HUES48 (cell line): Measurements from ENCODE around the gene PRRX2.
"Not testable (repeated sequence)": the region's sequence is repeated elsewhere in the genome, so short reads cannot be mapped to it uniquely, and the experiment has no call there.

ENCODE experiments used
- H3K27ac ChIP-seq: one replicate; pipeline ENCODE4 v1.7.0; 2013; ENCODE audit warnings: low read depth, low read length, inconsistent platforms
- H3K27me3 ChIP-seq: 2 replicates; pipeline ENCODE4 v1.6.1; 2013; ENCODE audit warnings: mild to moderate bottlenecking, low read length; ENCODE audit not compliant: control insufficient read depth, insufficient read depth
- H3K36me3 ChIP-seq: 2 replicates; pipeline ENCODE4 v1.6.1; 2013; ENCODE audit warnings: low read length; ENCODE audit not compliant: control insufficient read depth, insufficient read depth
- H3K4me1 ChIP-seq: 2 replicates; pipeline ENCODE4 v1.6.1; 2013; ENCODE audit warnings: mild to moderate bottlenecking, low read length; ENCODE audit not compliant: control insufficient read depth, insufficient read depth
- H3K4me3 ChIP-seq: 2 replicates; pipeline ENCODE4 v1.5.1; 2013; ENCODE audit warnings: mild to moderate bottlenecking, low read depth, low read length
- H3K9ac ChIP-seq: 2 replicates; pipeline ENCODE4 v1.6.1; 2013; ENCODE audit warnings: mild to moderate bottlenecking, low read depth, low read length, moderate library complexity
- H3K9me3 ChIP-seq: 2 replicates; pipeline ENCODE4 v1.6.1; 2013; ENCODE audit warnings: low read length; ENCODE audit not compliant: control insufficient read depth, insufficient read depth

Gene PRRX2

DNA sequence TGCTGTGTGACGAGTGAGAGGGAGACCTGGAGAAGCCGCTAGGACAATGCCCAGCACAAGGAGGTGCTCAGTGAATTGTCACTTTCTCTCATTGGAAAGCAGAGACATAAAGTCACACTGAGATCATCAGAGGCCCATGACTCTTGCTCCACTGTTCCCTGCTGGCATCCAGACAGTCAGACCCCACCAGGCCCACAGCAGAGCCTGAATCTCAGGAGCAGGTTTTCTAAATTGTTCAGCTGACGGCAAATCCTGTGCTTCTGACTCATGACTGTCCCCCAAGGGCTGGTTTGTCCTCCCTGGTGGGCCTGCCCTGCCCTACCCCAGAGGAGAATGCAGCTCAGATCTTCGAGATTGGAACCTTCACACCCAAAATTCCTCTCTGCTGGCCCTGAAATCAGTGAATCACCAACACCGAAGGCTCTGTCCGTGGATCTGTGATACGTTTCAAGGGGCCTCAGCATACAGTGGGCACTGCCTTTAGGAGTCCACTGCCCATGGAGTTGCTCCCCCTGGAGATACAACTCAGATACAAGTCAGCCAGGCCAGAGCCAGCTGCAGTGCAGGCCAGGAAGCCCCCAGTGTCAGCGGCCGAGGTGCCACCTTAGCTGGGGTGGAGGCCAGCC is 84.7 kb downstream of the PRRX2 start:
- Histone ChIP-seq H3K4me1 (peaks cover 10% of the 10 kb centered on the region; the same call in 1 of the 2 replicates), H3K9ac (no peak overlapping the region), H3K9me3 (no peaks in the 10 kb centered on the region), H3K36me3 (no peaks in the 10 kb centered on the region), H3K4me3 (no peak overlapping the region), H3K27me3 (no peaks in the 10 kb centered on the region), H3K27ac (no peak overlapping the region)

DNA sequence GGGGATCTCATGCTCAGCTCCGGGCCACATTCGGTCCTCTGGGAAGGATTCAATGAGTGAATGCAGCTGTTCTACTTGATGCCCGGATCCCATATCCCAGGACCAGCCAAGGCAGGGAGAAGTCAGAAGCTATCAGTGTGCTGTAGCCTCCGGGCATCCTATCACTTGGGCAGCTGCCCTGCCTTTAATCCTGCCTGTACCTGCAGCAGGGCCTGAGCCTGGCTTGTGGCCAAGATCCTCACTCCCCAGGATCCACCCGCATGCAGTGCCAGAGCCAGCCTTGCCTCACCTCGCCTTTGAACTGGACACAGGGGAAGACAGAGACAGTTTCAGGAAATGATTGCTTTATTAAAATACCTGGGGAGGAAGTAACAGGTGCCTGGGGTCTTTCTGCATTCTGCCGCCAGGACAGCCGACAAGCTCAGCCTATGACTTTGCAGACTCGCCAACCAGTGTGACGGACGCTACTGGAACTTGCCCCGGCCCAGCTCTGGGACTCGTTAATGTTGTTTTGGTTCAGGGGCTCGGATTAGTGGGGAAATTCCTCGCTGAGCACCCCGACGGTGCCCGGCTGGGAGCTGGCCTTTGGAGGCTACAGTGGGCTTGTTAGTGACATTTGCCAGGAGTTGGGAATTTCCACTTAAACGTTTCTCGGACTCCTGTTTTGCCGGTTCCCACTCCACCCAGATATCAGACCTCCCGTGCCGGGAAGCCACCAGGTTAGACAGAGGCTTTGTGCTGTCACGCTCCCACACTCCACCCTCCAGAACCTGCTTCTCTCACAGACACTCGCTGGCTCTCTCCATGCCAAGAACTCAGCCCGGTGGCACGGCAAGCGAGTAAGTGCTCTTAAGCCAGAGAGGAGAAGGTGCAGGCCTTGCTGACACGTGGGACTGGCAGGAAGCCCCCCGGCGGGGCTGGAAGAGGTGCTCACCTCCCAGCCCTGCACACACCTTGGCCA is 86.7 kb downstream of the PRRX2 start:
- H3K4me1 ChIP-seq, result peaks cover 10% of the 10 kb centered on the region; the same call in 1 of the 2 replicates
- H3K27ac ChIP-seq, result no peak overlapping the region
- H3K9me3 ChIP-seq, result no peaks in the 10 kb centered on the region
- H3K36me3 ChIP-seq, result no peaks in the 10 kb centered on the region
- no peaks in the 10 kb centered on the region for H3K27me3 ChIP-seq
- H3K9ac ChIP-seq, result no peak overlapping the region
- no peak overlapping the region for H3K4me3 ChIP-seq

DNA sequence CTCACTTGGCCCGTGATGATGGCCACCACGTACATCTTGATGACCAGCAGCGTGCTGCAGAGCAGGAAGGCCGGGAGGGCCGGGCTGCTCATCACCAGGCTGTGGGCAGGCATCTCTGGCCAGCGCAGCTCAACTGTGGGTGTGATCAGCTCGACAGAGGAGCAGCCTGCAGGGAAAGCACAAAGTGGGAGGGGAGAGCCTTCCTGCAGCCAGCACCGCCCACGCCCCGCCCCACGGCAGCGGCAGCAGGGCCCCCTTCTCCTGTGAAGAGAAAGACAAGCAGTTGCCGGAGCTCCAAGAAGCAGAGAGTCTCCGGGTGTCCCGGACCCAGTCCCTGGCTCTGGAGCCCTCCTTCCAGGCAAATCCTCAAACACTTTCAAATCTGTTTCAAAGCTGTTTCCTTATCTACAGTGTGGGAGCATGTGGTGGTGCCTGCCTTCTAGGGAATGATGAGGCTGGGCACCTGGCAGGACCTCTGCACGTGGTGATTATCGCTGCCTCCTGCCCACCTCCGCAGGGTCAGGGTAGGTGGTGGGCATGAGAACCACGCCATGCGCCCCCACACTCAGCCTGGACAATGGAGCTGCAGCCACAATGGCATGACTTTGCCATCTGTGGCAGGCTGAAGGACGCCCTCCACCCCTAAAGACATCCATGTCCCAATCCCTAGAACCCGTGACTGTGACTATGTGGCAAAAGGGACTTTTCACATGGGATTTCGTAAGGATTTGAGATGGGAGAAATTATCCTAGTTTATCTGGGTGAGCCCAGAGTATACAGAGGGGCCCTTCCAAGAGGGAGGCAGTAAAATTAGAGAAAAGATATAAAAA is 87.7 kb downstream of the PRRX2 start, which contains the start of gene PTGES:
Gene PTGES, minus strand, starts transcription at position 143 of the 830 bp plus-strand sequence. Its CDS starts 30 bp downstream, at position 113.
- Histone ChIP-seq H3K27ac (no peak within 1 kb of the TSS), H3K4me3 (no peak within 1 kb of the TSS), H3K9ac (no peak within 1 kb of the TSS), H3K27me3 (no peaks in the 10 kb centered on the region), H3K36me3 (no peaks in the 10 kb centered on the region), H3K4me1 (peaks cover 10% of the 10 kb centered on the region; the same call in 1 of the 2 replicates), H3K9me3 (no peaks in the 10 kb centered on the region)

DNA sequence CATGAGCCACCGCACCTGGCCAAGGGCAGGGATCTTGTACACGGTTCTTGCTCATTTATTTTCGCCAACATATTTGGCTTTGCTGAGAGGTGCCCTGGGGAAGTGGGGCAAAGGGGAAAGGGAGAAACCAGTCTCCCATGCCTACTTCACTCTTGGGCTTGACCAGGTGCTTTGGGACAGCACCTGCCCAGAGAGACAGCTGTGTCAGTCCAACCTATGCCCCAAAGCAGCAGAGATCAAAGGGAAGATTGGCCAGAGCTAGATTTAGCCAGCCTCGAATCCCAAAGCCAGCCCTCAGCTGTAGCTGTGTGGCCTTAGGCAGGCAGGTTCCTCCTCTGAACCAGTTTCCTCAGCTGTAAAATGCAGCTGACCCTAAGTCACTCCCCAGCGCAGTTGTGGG is 89.7 kb downstream of the PRRX2 start:
- Histone ChIP-seq H3K4me1 (peaks cover 10% of the 10 kb centered on the region; the same call in 1 of the 2 replicates), H3K9me3 (no peaks in the 10 kb centered on the region), H3K4me3 (no peak overlapping the region), H3K27ac (no peak overlapping the region), H3K36me3 (no peaks in the 10 kb centered on the region), H3K9ac (no peak overlapping the region), H3K27me3 (no peaks in the 10 kb centered on the region)

DNA sequence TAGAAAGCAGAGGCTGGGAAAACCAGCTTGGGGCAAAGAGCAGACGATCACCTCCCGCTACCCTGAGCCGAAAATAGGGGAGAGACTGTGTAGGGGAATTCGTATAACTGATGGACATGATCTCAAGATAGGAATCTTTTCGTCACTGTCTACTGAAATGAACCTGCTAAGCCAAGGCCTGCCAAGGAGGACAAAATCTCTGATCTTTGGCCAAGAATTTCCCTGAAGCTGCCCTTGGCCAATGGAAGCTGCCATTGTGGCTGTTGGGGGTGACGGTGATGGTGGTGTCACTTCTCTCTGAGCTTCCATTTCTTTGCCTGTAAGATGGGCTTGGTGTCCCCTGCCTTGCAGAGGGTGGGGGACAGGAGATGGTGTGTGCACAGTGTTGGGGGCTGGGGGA is 90.7 kb downstream of the PRRX2 start:
- H3K36me3 ChIP-seq, result no peaks in the 10 kb centered on the region
- peaks cover 10% of the 10 kb centered on the region; the same call in 1 of the 2 replicates for H3K4me1 ChIP-seq
- H3K9me3 ChIP-seq, result no peaks in the 10 kb centered on the region
- no peak overlapping the region for H3K9ac ChIP-seq
- H3K27ac ChIP-seq, result no peak overlapping the region
- no peak overlapping the region for H3K4me3 ChIP-seq
- no peaks in the 10 kb centered on the region for H3K27me3 ChIP-seq

DNA sequence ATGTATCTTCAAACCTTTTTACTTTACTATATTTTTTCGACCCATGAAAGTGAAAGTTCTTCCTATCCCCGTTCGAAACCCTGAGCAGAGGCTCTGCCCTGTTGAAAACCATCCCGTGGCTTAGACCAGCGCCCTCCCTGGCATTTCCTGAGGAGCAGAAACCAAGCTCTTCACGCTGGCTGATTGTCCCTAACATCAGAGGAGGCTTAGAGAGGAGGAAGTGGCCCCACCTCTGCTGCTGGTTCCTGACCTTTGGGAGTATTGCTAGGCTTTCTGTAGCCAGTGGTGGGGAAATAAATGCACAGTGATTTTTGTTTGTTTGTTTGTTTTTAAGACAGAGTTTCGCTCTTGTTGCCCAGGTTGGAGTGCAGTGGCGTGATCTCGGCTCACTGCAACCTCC is 91.6 kb downstream of the PRRX2 start:
- Histone ChIP-seq H3K27ac (no peak overlapping the region), H3K36me3 (no peaks in the 10 kb centered on the region), H3K9ac (no peak overlapping the region), H3K27me3 (no peaks in the 10 kb centered on the region), H3K9me3 (no peaks in the 10 kb centered on the region), H3K4me3 (no peak overlapping the region), H3K4me1 (peaks cover 13% of the 10 kb centered on the region; the same call in 1 of the 2 replicates)

DNA sequence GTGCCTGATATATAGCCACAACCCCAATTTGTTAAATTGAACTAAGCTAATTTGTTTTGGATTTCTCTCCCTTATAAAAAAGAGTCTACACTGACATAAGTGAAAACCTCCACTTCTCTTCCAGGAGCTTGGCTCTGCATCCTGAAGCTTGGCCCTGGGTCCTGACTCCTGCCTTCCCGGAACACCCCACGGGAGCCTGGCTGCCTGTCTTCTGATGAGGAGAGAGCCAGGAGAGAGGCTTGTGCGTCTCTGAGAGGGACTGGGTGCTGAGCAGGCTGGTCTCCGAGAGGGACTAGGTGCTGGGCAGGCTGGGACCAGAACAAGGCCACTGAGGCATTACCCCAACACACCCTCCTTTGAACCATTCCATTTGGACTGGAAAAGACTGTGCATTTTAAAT is 93.9 kb downstream of the PRRX2 start:
- Histone ChIP-seq H3K4me1 (0 out of 2 replicates have a peak, but pooled peaks cover 4% of the 10 kb centered on the region), H3K9me3 (no peaks in the 10 kb centered on the region), H3K4me3 (no peak overlapping the region), H3K36me3 (no peaks in the 10 kb centered on the region), H3K27ac (no peak overlapping the region), H3K9ac (no peak overlapping the region), H3K27me3 (no peaks in the 10 kb centered on the region)

DNA sequence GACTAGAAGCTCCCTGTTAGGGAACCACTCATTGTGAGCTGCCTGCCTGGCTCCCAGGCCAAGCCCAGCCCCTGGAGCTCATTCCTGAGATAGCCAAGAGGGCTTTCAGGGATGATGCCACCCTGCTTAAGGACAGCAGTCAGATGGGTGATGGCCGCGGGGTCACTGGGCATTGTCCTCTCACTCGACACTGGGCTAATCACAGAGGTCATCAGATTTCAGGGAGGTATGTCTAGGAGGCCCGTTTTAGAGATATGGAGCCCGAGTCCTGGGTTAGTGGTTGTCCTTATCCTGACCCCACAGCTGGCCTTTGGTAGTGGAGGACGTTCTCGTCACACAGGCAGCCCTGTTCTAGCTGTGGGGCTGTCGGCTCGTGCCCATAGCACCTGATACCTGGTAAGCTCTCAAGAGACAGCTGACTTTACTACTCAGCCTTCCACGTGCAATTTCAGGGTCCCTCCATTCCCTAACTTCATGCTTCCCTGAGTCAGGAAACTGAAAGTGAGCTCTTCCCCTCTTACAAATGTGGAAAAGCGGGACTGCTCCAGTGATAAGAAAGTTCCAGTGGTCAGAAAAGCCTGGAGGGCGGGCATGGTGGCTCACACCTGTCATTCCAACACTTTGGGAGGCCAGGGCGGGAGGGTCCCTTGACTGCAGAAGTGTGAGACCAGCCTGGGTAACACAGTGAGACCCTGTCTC is 94.5 kb downstream of the PRRX2 start:
- Histone ChIP-seq H3K36me3 (no peaks in the 10 kb centered on the region), H3K4me3 (no peak overlapping the region), H3K9me3 (no peaks in the 10 kb centered on the region), H3K4me1 (0 out of 2 replicates have a peak, but pooled peaks cover 4% of the 10 kb centered on the region), H3K27ac (no peak overlapping the region), H3K27me3 (no peaks in the 10 kb centered on the region), H3K9ac (no peak overlapping the region)

DNA sequence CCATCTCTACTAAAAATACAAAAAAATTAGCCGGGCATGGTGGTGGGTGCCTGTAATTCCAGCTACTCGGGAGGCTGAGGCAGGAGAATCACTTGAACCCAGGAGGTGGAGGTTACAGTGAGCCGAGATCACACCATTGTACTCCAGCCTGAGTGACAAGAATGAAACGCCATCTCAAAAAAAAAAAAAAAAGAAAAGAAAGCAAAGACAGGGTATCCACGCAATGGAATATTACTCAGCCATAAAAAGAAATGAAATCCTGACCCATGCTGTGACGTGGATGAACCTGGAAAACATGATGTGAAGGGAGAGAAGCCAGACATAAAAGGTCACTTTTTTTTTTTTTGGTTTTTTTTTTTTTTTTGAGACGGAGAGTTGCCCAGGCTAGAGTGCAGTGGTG is 95.3 kb downstream of the PRRX2 start:
- H3K27me3 ChIP-seq, H3K9me3 ChIP-seq, H3K36me3 ChIP-seq, H3K27ac ChIP-seq, H3K4me1 ChIP-seq, H3K4me3 ChIP-seq, H3K9ac ChIP-seq: not testable (repeated sequence)

DNA sequence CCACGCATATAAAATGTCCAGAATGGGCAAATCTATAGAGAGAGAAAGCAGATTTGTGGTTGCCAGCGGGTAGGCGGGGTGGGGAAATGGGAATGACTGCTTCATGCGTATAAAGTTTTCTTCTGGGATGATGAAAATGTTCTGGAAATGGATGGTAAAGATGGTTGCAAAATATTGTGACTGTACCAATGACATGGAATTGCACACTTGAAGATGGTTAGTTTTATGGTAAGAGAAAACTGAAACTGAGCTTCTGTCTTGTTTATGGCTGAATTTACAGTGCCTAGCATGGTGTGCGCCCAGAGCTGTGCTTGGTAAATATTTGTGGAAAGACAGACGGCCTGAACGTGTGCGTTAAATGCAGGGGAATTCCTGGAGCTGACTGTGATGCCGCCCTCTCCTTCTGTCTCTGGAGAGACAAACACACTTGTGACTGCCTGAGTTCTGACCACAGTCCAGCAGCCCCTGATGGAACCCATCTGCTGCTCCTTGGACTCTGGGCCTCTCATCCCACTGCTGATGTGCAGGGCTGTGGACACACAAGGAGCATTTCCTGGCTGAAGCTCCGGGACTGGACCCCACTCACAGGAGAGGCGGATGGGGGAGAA is 96.0 kb downstream of the PRRX2 start:
- Histone ChIP-seq H3K36me3 (no peaks in the 10 kb centered on the region), H3K4me3 (no peak overlapping the region), H3K27me3 (no peaks in the 10 kb centered on the region), H3K4me1 (0 out of 2 replicates have a peak, but pooled peaks cover 4% of the 10 kb centered on the region), H3K9me3 (no peaks in the 10 kb centered on the region), H3K9ac (no peak overlapping the region), H3K27ac (no peak overlapping the region)
